Epithelial cell of proximal tubule (primary cell): ENCODE results near the gene MOB3B. TPM values are rescaled to one million over a fixed set of nuclear protein-coding genes. Genes with fewer than 3 reads are reported as not detected.

ENCODE experiments used
- DNase-seq: peaks from one replicate; pipeline ENCODE4 v3.0.0-alpha.2; 2011; ENCODE audit warnings: low read depth
- H3K4me3 ChIP-seq: 2 replicates; pipeline ENCODE4 v1.5.1; 2011; ENCODE audit warnings: low read depth, mild to moderate bottlenecking, low read length
- CTCF ChIP-seq: conservative IDR thresholded peaks from 2 replicates; pipeline ENCODE4 v1.5.1; 2012; ENCODE audit warnings: low read depth, mild to moderate bottlenecking, low read length
- total RNA-seq: library from RNA; depleted of rRNA; stranded (reverse); fragments of >200 nt; gene quantifications from 2 replicates; pipeline ENCODE4 v1.2.3, GENCODE V29; 2015

Gene MOB3B
- total RNA-seq, 1 donor from 2014 or later: 2.9 TPM

GRCh38 chr9:27519466-27520465 lies 9.8 kb downstream of the MOB3B start:
- DNase-seq: no peak
- TF ChIP-seq CTCF: no peak
- no peak overlapping the region for H3K4me3 ChIP-seq

- no peak for DNase-seq
- no peak for TF ChIP-seq CTCF
- H3K4me3 ChIP-seq: no peak overlapping the region
Measured at GRCh38 chr9:27518809-27519208, 10.8 kb downstream of the MOB3B start.

- no peak for TF ChIP-seq CTCF
- no peak overlapping the region for H3K4me3 ChIP-seq
- no peak for DNase-seq
Measured at GRCh38 chr9:27518006-27518405, 11.6 kb downstream of the MOB3B start.

GRCh38 chr9:27514551-27514950 lies 15.1 kb downstream of the MOB3B start:
- DNase-seq: no peak
- TF ChIP-seq CTCF: no peak
- no peak overlapping the region for H3K4me3 ChIP-seq

- no peak for TF ChIP-seq CTCF
- H3K4me3 ChIP-seq: no peak overlapping the region
- DNase-seq: no peak
Measured at GRCh38 chr9:27511771-27512170, 17.8 kb downstream of the MOB3B start.

GRCh38 chr9:27510780-27511179 lies 18.8 kb downstream of the MOB3B start:
- TF ChIP-seq CTCF: no peak
- H3K4me3 ChIP-seq: no peak overlapping the region
- no peak for DNase-seq

GRCh38 chr9:27506981-27507380 lies 22.6 kb downstream of the MOB3B start:
- no peak for DNase-seq
- no peak overlapping the region for H3K4me3 ChIP-seq
- TF ChIP-seq CTCF: no peak
